UCSD-AML1 (cell line): ENCODE measurements around the gene SLC7A9.
"Not testable (repeated sequence)": the region's sequence is repeated elsewhere in the genome, so short reads cannot be mapped to it uniquely, and the experiment has no call there.

Experiments
- DNase-seq: peaks from one replicate; lab custom pipeline; 2025; ENCODE audit not compliant: unreplicated experiment; lab: John Stamatoyannopoulos, UW

SLC7A9 gene

DNA sequence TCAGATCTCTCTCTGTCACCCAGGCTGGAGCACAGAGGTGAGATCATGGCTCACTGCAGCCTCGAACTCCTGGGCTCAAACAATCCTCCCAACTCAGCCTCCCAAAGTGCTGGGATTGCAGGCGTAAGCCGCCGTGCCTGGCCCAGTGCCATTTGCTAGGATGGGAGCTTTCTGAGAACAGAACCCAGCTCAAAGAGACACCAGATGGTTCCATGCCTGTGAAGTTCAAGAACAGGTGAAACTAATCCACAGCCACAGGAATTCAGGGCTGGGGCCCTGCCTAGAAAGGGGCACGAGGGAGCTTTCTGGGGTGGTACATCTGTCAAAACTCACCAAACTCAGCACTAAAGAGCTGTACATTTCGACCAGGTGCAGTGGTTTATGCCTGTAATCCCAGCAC lies 4.2 kb downstream of the SLC7A9 start:
- no peak for DNase-seq

DNA sequence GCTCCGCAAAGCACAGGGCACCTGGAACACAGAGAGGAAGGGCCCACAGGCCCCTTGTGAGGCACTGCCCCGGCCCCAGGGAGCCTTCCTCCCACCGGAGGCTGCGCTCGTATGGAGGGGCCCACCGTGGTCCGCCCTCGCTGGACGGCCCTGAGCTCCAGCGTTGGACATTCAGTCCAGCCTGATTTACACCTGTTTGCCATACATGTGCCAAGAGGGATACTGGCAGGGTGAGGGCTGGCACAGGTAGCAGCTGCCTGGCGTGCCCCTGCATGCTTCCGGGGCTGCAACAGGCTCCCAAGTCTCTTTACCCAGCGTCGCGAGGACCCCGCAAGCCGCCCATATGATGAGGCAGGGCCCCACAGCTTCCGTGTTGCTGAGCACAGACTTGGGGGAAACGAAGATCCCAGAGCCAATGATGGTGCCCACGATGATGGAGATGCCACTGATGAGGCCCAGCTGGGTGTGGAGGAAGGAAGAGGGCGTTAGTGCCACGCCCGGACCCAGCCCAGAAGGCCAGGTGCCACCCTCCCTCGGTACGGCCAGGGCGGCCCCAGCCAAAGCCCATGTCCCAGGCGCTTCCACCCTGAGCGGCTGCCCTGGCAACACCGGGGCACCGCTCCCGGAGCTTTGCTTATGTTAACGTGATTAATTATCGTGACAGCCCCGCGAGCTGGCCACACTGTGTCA lies 5.1 kb downstream of the SLC7A9 start:
- DNase-seq, result no peak

DNA sequence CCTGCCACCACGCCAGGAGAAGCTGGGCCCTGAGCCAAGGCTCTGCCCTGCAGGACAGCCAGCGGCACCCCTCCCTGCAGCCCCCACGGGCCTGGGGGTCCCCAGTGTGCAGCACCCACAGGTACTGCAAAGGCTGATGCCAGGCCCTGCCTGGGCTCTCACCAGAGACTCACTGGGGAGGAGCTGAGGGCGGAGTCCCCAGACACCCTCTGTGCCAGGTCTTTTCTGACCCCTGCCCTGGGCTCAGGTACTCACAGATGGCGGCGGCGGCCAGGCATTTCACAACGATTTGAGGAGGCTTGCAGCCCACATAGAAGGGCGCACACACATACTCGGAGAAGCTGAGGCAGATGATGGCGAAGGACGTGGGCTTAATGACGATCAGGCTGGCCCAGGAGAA lies 5.7 kb downstream of the SLC7A9 start:
- DNase-seq, result no peak

DNA sequence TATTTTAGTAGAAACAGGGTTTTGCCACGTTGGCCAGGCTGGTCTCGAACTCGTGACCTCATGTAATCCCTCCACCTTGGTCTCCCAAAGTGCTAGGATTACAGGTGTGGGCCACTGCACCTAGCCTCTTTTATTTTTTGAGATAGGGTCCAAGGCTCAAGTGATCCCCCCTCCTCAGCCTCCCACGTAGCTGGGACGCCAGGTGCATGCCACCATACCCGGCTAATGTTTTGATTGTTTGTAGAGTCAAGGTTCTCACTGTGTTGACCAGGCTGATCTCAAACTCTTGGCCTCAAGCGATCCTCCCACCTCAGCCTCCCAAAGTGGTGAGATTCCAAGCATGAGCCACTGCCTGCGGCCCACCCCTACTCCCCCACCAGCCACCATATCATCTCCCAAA lies 6.3 kb downstream of the SLC7A9 start:
- DNase-seq, result no peak

DNA sequence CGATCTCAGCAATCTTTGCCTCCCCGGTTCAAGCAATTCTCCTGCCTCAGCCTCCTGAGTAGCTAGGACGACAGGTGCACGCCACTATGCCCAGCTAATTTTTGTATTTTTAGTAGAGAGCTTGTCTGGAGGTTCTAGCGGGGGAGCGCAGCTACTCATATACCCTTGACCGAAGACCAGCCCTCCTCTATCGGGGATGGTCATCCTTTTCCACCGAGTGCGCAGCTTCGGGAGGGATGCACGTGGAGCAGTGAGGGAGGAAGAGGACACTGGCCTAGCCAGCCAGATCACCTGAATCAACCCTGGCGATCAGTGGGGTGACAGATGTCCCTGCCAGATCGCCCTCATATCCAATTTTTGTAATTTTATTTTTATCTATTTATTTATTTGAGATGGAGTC lies 6.8 kb downstream of the SLC7A9 start:
- no peak for DNase-seq

DNA sequence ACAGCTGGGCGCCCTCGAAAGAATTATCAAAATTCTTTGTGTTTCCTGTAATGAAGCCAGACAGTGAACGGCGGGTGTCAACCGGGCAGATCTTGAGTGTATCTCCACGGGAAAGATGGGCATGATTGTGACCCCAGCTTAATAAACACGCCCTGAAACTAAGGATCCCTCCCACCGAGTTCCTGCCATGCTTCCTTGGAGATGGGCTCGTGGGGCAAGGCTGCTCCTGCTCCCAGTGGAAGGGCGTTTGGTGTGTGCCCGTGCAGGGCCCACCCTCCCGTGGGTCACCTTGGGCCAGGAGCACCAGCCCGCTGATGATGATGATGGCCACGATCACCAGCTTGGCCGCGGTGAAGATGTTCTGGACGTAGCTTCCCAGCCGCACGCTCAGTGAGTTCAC lies 7.4 kb downstream of the SLC7A9 start:
- no peak for DNase-seq

DNA sequence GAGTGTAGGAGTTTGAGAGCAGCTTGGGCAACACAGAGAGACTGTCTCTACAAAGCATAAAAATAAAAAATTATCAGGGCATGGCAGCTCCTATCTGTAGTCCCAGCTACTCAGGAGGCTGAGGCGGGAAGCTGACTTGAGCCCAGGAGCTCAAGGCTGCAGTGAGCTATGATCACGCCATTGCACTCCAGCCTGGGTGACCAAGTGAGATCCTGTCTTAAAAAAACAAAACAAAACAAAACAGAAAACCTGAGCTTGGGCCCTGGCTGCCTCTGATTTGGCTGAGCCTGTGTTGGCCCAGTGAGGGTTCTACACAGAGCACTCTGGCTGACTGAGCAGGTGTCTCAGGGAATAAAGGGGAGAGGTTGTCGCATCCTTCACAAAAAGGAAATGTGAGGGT lies 8.0 kb downstream of the SLC7A9 start:
- DNase-seq, result no peak

DNA sequence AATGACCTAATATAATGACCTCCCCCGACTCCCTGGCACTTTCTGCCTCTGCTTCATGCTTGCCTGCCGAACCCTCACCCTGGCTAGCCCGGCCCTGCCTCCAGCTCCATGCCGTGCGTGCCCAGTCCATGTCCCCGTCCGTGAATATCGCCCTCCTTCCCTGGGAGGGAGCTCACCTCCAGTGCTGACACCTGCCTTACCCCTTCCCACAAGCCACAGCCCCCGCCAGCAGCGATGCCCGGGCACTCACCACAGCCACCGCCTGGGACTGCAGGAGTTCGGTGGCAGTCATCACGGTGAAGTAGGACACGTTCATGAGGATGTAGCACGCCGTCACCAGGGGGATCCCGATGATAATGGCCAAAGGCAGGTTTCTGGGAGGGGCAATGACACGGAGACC lies 10.0 kb downstream of the SLC7A9 start:
- DNase-seq, result no peak

DNA sequence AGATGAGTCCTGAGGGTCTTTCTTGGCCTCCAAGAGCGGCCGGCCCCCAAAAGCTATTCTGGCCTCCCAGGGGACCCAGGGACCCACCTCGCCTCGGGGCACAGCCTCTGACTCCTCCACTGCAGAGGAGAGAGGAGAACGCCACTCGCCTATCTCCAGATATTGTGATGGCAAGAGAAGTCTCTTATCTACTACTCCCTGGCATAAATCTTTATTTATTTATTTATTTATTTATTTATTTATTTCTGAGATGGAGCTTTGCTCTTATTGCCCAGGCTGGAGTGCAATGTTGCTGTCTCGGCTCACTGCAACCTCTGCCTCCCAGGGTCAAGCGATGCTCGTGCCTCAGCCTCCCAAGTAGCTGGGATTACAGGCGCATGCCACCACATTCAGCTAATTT lies 11.0 kb downstream of the SLC7A9 start:
- no peak for DNase-seq

DNA sequence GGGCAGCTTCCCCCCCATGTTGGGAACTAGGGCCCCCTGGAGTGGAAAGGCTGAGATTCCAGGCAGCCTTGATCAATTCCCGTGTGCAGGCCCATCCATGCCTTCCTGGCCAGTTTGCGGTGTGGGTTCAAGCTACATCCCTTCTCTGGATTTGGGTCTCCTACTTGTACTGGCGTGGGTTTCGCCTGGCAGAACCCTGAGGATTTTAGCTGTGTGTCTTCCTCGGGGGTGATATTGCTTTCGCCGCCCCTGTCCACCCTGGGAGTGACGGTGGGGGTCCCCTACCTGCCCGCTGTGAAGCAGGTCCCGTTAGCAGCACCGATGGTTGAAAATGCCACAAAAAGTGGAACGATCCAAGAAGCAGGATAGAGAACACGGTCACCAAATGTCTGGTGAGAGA lies 11.4 kb downstream of the SLC7A9 start:
- DNase-seq, result no peak

DNA sequence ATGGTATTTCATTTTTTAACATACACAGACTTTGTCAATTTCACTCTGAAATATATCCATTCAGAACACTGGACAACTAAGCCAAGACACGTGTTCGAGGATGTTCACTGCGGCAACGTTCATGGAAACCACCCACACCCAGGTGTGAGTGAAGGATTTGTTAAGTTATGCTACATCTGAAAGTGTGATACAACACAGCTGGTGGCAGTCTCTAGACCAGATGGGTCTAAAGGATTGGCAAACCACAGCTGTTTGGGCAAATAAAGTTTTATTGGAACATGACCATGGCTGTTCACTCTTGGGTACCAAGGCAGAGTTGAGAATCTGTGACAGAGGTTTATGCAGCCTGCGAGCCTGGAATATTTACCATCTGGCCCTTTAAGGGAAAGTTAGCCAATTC lies 12.0 kb downstream of the SLC7A9 start:
- DNase-seq, result no peak

DNA sequence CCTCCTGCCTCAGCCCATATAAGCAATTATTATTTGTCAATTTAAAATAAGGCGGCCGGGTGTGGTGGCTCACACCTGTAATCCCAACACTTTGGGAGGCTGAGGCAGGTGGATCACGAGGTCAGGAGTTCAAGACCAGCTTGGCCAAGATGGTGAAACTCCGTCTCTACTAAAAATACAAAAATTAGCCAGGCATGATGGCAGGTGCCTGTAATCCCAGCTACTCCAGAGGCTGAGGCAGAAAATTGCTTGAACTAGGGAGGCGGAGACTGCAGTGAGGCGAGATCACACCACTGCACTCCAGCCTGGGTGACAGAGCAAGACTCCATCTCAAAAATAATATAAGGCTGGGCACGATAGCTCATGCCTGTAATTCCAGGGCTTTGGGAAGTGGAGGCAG lies 12.7 kb downstream of the SLC7A9 start:
- DNase-seq, result not testable (repeated sequence)

DNA sequence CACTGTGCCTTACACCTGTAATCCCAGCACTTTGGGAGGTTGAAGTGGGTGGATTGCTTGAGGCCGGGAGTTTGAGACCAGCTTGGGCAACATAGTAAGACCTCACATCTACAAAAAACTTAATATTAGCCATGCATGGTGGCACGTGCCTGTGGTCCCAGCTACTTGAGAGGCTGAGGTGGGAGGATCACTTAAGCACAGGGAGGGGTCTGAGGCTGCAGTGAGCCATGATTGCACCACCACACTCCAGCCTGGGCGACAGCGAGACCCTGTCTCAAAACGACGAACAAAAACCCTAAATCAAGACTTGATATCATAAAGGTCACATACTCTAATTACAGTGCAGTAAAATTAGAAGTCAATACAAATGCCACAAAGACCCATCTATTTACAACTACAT lies 17.4 kb downstream of the SLC7A9 start:
- no peak for DNase-seq

DNA sequence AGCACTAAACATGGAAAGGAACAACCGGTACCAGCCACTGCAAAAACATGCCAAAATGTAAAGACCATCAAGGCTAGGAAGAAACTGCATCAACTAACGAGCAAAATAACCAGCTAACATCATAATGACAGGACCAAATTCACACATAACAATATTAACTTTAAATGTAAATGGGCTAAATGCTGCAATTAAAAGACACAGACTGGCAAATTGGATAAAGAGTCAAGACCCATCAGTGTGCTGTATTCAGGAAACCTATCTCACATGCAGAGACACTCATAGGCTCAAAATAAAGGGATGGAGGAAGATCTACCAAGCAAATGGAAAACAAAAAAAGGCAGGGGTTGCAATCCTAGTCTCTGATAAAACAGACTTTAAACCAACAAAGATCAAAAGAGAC lies 21.5 kb downstream of the SLC7A9 start:
- DNase-seq, result not testable (repeated sequence)

DNA sequence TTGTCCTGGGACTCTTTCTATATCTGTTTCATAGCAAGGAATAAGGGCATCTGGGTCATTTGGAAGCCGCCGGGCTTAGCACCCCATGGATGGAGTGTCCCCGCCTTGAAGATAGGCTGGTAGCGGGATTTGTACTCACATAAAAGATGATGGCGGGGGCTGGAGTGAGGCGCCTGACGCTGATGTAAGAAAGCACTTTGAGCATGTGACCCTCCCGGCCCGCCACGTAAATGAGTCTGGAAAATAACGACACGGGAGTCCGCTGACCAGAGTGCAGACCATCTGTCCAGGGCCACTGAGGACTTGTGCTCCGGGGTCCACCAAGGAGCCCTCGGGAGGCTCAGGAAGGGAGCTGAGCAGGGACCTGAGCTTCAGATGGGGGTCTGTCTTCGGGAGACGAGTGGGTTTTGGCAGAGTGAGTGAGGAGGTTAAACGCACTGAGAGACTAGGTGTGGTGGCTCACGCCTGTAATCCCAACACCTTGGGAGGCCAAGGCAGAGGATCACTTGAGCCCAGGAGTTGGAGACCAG lies 25.8 kb downstream of the SLC7A9 start:
- DNase-seq, result no peak

DNA sequence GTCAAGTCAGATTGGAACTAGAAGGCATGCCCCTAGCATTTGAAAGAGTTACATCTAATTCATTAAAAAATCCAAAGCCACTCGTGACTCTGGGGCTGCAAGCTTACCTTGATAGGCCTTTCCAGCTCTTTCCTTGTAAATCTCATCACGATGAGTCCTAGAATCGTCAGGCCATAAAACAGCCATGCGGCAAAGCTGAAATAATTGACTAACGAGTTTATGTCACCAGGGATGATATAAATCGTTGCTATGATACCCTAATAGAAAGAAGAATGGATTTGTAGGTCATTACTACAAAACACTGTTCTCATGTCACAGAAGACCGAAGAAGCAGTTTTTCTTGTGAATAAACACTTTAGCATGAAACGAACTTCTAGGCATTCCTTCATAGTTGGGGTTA lies 27.5 kb downstream of the SLC7A9 start:
- DNase-seq, result no peak

DNA sequence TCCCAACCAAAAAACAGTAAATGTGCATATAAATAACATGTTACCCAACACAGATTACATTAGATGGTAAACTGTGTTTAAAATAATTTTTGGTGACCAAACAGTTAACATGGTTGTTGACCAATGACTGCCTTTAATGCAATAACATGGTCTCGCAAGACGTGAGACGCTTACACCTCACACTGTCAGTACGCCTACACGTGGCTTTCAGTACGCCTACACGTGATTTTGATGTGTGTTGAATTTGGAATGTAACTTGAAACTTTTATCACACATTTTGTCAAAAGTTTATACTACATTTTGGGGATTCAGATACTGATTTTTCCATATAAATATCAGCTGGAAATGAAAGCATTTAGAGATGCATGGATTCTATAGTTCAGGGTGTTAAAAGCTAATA lies 32.0 kb downstream of the SLC7A9 start:
- no peak for DNase-seq

DNA sequence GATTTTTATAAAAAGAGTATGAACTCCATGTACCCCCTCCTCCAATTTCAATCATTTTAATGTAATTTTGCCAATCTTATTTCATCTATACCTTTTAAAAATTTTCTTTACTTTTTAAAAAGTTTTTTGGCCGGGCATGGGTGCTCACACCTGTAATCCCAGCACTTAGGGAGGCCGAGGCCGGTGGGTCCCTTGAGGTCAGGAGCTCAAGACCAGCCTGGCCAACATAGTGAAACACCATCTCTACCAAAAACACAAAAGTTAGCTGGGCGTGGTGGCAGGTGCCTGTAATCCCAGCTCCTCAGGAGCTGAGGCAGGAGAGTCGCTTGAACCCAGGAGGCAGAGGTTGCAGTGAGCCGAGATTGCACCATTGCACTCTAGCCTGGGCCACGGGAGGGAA lies 36.2 kb downstream of the SLC7A9 start:
- DNase-seq, result not testable (repeated sequence)

DNA sequence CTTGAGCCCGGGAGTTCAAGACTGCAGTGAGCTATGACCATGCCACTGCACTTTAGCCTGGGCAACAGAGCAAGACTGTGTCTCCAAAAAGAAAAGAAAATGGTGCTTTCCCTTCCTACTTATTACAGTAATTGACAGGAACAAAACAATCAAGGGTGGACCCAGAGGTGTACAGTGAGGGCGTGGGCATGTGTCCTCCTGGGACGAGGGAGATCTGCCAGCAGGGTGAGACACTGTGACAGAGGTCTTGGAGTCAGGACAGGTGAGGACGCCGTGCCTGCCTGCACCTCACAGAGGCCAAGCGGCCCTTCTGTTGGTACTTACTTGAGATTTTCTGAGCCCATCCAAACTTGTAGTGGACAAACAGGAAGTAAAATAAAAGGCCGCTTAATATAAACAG lies 36.7 kb downstream of the SLC7A9 start:
- DNase-seq, result not testable (repeated sequence)

DNA sequence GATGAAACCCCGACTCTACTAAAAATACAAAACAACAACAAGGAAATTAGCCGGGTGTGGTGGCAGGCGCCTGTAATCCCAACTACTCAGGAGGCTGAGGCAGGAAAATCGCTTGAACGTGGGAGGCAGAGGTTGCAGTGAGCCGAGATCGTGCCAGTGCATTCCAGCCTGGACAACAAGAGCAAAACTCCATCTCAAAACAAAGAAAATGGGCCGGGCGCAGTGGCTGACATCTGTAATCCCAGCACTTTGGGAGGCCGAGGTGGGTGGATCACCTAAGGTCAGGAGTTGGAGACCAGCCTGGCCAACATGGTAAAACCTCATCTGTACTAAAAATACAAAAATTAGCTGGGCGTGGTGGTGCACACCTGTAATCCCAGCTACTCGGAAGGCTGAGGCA lies 37.5 kb downstream of the SLC7A9 start:
- not testable (repeated sequence) for DNase-seq

DNA sequence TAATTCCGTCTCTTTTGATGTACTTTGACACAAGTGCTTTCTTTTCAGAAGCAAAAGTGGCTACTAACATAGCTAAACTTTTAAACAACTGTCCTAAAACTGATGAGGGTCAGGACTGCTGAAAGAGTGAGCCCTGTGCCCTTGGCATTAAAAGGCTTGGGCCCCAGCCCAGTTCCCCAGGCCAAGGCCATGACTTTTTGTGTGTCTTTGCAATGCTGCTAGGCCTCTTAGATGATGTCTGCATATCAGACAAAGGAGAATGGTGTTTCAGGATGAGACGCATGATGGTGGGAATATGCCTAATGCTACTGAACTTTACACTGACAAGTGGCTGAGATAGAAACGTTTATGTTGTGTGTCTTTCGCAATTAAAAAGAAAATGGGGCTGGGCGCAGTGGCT lies 38.0 kb downstream of the SLC7A9 start:
- no peak for DNase-seq

DNA sequence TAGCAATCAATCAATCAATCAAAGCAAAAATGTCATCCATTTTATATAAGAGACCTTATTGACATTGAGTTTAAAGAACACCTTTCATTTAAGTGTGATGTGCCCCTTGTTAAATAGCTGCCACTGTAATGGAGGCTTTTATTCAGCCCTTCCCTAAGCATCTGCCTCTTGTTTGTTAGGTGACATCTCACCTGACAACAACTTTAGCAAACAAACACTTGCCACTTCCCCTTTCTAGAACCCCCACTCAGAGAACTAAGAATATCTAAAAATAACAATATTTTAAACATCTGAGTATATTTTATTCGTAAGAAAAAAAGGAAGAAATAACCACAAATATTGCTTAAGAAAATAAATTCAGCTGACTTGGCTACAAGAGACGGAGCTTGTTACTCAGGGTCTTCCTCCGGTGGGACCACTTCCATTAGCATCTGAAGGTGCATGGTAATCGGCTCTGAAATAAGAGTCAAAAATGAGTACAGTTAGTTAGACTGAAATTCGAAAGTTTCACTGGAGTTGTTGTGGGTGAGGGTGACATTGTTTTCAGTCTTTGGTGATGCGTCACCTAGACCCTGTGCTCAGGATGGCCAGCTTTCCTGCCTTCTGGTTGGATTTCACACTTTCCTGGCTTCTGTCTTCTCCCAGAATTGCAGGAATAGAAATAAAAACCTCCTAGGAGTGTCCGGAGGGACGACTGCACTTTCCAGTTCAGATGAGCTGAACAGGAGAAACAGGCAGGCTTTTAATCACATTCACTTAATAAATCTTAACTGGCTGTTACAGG lies 39.1 kb downstream of the SLC7A9 start:
- no peak for DNase-seq
